ENCODE measurements around the gene GAREM1. TPM values are rescaled to one million over a fixed set of nuclear protein-coding genes. Genes with fewer than 3 reads are reported as not detected.

Gene GAREM1
- total RNA-seq, 4 donors from 2014 or later: 23.6 to 29.9 (median 29.1) TPM

DNA sequence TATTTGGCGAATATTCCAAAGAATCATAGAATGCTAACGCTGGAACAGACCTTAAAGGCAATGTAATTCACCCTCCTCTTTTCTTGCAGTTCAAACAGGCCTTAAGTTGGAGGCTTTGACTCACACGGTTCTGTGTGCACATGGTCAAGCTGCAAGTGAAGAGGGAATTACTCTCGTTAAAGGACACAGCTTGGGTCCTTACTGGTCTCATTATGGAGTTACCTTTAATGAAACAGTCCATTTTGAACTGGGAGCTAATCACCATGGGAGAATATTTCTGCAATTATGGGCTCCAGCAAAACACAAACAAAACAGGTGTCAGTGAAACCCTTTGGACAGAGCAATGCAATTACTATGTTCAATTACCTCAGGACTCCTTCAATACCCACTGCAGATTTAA lies 135.5 kb downstream of the GAREM1 start:
- no peaks in the 10 kb centered on the region for H3K9me3 ChIP-seq
- H3K27ac ChIP-seq: no peak overlapping the region
- H3K4me3 ChIP-seq: no peak overlapping the region
- no peaks in the 10 kb centered on the region for H3K36me3 ChIP-seq
- no peak for DNase-seq
- TF ChIP-seq POLR2A (IDR thresholded peaks at IDR 0.05) (no peak), CTCF (IDR thresholded peaks at IDR 0.05) (no peak)
- no peaks in the 10 kb centered on the region for H3K4me1 ChIP-seq
- no peaks in the 10 kb centered on the region for H3K27me3 ChIP-seq

GRCh38 chr18:32333781-32334180 lies 136.9 kb downstream of the GAREM1 start:
- H3K9me3 ChIP-seq: no peaks in the 10 kb centered on the region
- no peak overlapping the region for H3K4me3 ChIP-seq
- TF ChIP-seq POLR2A (IDR thresholded peaks at IDR 0.05) (no peak), CTCF (IDR thresholded peaks at IDR 0.05) (no peak)
- H3K36me3 ChIP-seq: no peaks in the 10 kb centered on the region
- no peak for DNase-seq
- no peaks in the 10 kb centered on the region for H3K4me1 ChIP-seq
- H3K27ac ChIP-seq: no peak overlapping the region
- no peaks in the 10 kb centered on the region for H3K27me3 ChIP-seq

DNA sequence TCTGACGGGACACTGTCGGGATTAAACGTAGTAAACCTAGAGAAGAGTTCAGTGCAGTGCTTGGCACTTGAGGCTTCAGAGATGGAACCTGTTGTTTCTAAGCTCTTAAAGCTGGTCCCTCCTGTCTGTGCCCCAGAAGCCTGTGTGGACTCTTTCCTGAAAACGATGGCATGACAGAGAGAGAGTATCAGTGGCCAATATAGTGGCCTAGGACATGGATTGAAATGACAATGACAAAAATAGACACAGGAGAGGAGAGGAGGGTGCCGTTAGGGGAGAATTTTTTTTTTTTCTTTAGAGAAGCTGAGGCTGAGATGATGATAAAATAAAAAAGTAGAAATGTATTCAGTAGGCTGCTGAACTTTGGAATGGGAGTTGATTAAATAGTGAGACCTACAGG lies 138.0 kb downstream of the GAREM1 start:
- Histone ChIP-seq H3K4me1 (no peaks in the 10 kb centered on the region), H3K27me3 (no peaks in the 10 kb centered on the region), H3K36me3 (no peaks in the 10 kb centered on the region), H3K9me3 (no peaks in the 10 kb centered on the region), H3K27ac (no peak overlapping the region), H3K4me3 (no peak overlapping the region)
- TF ChIP-seq CTCF (IDR thresholded peaks at IDR 0.05): no peak
- TF ChIP-seq POLR2A (IDR thresholded peaks at IDR 0.05): no peak
- no peak for DNase-seq

DNA sequence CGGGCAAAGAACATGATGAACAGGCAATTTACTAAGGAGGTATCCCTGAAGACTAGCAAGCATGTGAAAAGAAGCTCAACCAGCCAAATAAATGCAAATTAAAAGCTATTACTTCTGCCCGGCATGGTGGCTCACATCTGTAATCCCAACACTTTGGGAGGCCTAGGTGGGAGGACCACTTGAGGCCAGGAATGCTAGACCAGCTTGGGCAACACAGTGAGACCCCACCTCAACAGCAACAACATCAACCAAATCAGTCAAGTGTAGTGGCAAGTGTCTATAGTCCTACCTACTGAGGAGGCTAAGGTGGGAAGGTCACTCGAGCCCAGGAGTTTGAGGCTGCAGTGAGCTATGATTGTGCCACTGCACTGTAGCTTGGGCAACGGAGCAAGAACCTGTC lies 141.7 kb downstream of the GAREM1 start:
- Histone ChIP-seq H3K4me3 (no peak overlapping the region), H3K36me3 (no peaks in the 10 kb centered on the region), H3K27ac (no peak overlapping the region), H3K4me1 (peaks cover 0 to 4% (median 0%) of the 10 kb centered on the region in 4 donors), H3K27me3 (no peaks in the 10 kb centered on the region), H3K9me3 (no peaks in the 10 kb centered on the region)
- DNase-seq: no peak
- TF ChIP-seq POLR2A (IDR thresholded peaks at IDR 0.05) (no peak), CTCF (IDR thresholded peaks at IDR 0.05) (no peak)

DNA sequence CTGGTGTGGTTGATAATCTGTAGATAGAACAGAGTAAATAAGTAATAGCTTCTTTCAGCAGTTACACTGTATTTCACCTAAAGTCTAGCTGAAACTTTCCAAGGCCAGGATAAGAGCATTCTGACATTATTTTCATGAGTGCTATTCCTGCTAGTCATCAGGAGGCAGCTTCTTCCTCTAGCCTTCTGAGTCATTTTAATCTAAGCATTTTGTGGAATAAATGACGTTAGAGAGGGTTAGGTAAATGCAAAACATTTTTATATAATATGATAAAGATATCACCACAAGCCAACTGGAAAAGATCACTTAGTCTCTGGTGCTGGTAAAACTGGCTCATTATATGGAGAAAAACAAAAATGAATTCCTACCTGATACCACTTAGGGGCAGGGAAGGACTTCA lies 142.3 kb downstream of the GAREM1 start:
- H3K4me1 ChIP-seq: peaks cover 0 to 4% (median 0%) of the 10 kb centered on the region in 4 donors
- no peaks in the 10 kb centered on the region for H3K27me3 ChIP-seq
- H3K4me3 ChIP-seq: no peak overlapping the region
- H3K9me3 ChIP-seq: no peaks in the 10 kb centered on the region
- H3K27ac ChIP-seq: no peak overlapping the region
- H3K36me3 ChIP-seq: no peaks in the 10 kb centered on the region
- DNase-seq: no peak
- TF ChIP-seq CTCF (IDR thresholded peaks at IDR 0.05): no peak
- TF ChIP-seq POLR2A (IDR thresholded peaks at IDR 0.05): no peak

Data from Peyer's patch (tissue), 4 donors.